GDM1 (cell line): ENCODE data around the gene SYDE2.
"Not testable (repeated sequence)": the region's sequence is repeated elsewhere in the genome, so short reads cannot be mapped to it uniquely, and the experiment has no call there.

Source experiments
- DNase-seq: peaks from one replicate; lab custom pipeline; 2025; lab: John Stamatoyannopoulos, UW

The SYDE2 gene

DNA sequence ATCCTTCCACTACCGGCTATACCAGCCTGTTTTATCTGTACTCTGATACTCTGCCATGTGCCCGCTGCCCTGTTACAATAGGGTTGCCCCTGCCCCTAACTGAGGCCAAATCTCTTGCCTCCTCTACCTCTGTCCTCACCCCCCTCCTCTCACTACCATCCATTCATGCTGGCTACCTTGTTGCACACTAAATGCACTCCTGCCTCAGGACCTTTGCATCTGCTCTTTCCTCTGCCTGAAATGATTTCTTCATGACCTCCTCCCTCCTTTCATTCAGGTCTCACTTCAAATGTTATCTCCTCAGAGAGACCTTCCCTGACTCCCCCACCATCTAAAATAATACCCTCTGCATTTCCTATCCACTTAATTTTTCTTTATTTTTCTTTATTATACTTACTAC, 7.7 kb upstream of the SYDE2 start:
- no peak for DNase-seq

DNA sequence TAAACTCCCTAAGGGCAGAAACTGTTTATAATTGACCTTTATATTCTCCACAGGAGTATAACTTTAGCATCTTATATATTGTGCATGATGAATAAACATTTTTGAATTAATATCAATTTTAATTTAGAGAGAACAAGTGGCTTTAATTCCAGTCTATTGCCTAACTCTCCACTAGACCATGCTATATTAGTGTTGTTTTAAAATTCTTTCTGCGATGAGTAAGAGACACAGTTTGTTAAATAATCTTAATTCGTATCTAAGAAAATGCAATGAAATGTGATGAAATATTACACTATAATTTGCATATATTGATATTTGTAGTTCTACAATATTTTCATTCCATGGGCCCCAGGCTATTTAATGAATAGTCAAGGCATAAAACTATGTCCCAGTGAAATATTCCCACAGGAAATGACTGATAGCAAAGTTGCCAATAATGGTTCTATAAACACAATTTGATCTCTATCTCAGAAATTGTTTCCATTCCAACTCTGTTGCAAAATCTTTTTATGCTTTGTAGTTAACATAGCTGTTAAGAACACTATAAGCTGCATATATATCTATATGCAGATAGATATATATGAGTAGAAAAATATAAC, 2.9 kb upstream of the SYDE2 start:
- DNase-seq: no peak

DNA sequence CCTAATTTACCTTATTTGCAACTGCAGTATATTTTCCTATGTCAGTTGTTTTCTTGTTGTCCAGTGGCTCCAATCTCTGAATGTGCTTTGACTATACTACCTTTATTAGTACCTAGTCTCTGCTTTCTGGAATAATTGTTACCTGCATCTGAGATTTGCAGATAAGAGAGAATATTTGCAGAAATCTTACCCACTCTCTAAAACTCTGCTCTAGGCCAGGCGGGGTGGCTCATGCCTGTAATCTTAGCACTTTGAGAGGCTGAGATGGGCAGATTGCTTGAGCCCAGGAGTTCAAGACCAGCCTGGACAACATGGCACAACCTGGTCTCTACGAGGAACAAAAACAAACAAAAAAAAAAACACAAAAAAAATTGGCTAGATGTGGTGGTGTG, 2.0 kb upstream of the SYDE2 start:
- no peak for DNase-seq

- DNase-seq: no peak
These were observed 1.5 kb upstream of the SYDE2 start for GRCh38 chr1:85202092-85202863.

DNA sequence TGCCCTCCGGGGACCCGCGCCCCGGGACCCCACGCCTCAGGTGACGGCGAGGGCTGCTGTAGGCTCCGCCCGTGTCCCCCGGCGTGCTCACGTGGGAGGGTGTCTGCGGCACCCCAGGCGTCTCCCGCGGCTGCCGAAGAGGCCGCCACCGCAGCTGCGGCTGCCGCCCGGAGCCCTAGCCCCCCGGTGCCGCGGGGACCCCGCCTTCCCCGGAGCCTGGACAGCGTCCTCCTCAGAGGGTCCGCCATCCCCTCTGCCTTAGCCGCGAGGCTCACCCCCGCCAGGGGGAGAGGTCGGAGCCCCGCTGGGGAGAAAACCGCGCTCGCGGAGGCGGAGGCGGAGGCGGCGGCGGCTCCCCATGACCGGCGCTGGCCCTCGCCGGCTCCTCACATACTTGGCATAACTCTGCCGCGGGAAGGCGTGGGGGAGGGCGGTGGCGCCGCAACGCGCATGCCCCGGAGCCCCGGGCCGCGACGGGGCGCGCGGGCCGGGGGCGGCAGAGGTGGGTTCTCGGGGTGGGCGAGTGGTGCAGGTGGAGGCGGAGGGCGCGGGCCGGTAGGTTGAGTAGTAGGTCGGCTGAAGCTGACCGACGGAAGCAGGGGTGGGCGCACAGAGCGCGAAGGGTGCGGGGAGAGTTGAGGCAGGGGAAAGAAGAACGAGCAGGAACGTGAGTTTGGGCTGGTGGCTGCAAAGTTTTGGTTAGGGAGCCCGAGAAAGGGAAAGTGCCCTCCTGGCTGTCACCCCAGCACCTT, 700 bp upstream of the SYDE2 start:
- DNase-seq: no peak

DNA sequence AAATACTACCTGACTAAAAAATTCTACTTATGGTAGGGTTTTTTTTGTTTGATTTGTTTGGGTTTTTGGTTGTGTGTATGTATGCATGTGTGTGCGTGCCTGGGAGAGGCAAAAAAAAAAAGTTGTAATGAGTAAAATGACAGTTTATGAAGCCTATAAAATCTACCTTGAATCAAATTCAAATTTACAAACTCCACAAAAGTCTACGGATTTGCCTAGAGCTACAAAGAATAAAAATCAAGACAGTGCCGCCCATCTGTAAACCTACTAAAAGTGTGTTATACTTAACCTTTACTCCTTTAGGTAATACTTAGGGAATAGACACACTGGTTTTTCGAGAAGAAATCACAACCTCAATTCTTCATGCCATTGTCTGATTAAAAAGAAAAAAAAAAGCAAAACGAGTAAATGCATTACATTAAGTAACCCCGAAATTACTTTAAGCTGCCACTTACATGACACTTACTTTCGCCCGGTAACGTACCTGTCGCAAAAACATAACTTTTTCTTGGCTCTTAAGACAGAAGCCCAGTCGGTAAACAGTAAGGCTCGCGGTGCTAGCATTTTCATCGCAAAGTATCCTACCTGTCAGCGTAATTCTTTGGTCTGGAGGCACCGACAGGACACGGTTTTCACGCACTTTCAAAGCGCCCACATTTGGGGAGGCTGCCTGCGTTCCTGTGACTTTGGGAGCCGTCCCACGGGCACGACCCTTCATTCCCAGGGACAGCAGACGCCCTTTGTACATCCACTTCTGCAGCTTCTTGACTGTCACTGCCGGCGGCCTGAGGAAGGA, 951 bp downstream of the SYDE2 start:
- DNase-seq: no peak

- DNase-seq: no peak
These were observed 2.0 kb downstream of the SYDE2 start for GRCh38 chr1:85198864-85199263.

- DNase-seq: no peak
These were observed 4.5 kb downstream of the SYDE2 start for GRCh38 chr1:85196358-85196757.

DNA sequence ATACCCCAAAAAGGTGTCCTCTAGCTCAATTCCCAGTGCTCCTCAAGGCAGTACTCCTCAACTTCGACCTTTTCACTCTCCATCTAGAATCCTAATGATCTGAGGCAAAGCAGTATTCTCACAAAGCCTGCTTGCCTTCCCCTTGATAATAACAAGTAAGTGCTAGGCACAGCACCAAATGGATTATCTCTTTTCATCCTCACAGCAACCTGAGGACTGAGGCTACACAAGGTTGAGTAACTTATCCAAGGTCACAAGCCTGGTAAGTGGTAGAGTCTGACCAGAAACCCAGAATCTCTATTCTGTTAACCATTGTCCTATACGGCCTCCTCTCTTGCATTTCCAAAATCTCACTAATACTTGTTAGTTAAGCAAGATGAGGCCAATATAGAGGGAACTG, 5.1 kb downstream of the SYDE2 start:
- no peak for DNase-seq

- DNase-seq: not testable (repeated sequence)
These were observed 8.7 kb downstream of the SYDE2 start for GRCh38 chr1:85192129-85192528.

- no peak for DNase-seq
These were observed 11.7 kb downstream of the SYDE2 start for GRCh38 chr1:85189120-85189519.

DNA sequence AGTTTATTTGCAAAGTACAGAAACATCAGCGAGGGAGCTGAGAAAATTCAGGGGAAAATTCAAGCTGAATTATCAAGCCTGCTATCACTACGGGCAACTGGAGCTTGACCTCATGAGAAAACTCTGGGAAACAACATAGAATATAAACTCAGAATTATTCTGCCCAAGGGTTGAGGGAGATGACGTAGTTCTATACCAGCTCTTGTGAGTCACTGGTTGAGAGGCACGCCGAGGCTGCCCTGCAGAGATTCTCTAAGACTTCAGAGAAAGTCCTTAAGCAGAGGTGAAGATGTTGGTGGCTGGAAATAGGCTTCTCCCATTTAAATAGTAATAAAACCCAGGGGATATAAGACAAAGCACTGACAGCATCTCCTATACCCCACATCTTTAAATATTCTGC, 12.3 kb downstream of the SYDE2 start:
- no peak for DNase-seq

DNA sequence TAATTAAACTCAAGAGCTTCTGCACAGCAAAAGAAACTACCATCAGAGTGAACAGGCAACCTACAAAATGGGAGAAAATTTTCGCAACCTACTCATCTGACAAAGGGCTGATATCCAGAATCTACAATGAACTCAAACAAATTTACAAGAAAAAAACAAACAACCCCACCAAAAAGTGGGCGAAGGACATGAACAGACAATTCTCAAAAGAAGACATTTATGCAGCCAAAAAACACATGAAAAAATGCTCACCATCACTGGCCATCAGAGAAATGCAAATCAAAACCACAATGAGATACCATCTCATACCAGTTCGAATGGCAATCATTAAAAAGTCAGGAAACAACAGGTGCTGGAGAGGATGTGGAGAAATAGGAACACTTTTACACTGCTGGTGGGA, 13.8 kb downstream of the SYDE2 start:
- DNase-seq: not testable (repeated sequence)

- no peak for DNase-seq
These were observed 16.6 kb downstream of the SYDE2 start for GRCh38 chr1:85184245-85184644.

- DNase-seq: no peak
These were observed 18.1 kb downstream of the SYDE2 start for GRCh38 chr1:85182700-85183099.

DNA sequence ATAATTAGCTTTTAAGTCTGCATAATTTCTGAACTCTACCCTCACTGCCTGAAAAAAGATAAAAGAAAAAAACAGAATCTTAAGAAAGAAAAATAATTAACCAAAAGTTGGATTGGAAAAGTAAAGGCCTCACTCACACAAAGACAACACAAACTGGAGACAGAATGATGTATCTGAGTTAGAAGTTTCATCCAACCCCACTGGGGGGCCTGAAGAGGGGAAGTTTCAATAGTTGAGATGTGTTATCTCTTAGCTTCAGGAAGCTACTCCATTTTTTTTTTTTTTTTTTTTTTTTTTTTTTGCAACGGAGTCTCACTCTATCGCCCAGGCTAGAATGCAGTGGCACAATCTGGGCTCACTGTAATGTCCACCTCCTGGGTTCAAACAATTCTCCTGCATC, 19.9 kb downstream of the SYDE2 start:
- no peak for DNase-seq

- no peak for DNase-seq
These were observed 21.3 kb downstream of the SYDE2 start for GRCh38 chr1:85179522-85179921.

DNA sequence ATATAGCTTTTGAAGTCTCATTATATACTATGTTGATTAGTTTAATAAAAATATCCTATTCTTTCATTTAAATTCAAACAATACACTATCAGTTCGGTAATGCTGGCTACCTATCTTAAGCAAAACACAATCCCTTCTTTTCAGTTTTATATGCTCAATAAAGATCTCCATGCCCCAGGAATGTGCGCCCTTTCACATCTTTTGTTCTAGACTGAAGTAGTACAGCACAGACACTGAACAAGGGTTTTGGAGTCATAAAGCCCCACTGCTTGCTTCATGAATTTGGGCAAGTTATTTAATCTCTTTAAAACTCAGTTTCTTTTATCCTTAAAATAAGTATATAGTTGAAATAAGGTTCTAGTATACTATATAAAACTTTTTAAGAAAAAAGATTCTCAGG, 22.4 kb downstream of the SYDE2 start:
- no peak for DNase-seq

- no peak for DNase-seq
These were observed 26.3 kb downstream of the SYDE2 start for GRCh38 chr1:85174503-85174902.

DNA sequence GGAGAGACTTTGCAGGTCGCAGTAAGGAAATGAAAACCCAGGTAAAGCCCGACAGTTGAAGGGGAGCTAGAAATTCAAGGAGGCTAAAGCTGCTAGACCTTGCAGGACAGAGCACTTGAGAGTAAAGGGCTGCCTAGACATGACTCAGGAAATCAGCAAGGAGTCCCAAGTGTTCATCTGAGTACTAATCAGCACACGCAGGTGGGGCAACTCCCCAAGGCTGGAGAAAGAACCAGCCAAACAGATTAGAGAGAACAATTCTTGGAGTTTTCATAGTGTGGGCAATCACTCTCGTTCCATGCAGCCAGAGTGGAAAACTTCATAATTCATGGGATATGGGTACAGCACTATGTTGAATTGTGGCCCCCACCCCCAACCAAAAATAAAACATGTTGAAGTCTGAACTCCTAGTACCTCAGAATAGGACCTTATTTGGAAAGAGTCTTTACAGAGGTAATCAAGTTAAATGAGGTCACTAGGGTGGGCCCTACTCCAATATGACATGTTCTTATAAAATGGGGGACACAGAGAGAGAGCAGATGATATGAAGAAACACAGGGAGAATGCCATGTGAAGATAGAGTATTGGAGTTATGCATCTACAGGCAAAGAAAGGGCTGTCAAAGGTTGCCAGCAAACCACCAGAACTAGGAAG, 28.0 kb downstream of the SYDE2 start:
- no peak for DNase-seq

- no peak for DNase-seq
These were observed 29.1 kb downstream of the SYDE2 start for GRCh38 chr1:85171721-85172120.

DNA sequence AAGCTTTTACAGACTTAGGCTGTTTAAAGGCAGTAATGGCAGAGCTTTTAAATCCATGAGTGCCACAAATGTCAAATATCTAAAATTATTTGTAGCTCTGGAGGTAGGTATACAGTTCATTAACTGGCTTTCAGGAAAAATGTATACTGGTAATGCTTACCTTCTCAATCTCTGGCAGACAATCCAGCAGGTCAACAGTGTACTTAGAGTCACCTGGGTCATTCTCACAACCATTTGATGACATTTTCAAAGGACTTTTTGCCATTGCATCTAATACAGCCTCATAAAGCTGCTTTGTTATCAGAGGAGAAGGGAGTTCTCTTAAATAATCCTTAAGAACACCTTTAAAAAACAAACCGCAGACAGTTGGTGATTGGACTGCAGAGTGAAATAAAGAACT, 31.9 kb downstream of the SYDE2 start:
- no peak for DNase-seq
